Activated naive CD8-positive, alpha-beta T cell (primary cell): ENCODE measurements around the gene LRRC10.

Experiments
- H3K27ac Mint-ChIP-seq: one replicate; pipeline ENCODE4 v1.8.0; 2021; ENCODE audit warnings: mixed read lengths
- H3K27me3 Mint-ChIP-seq: one replicate; pipeline ENCODE4 v1.8.0; 2021; ENCODE audit warnings: mixed read lengths
- H3K36me3 Mint-ChIP-seq: one replicate; pipeline ENCODE4 v1.8.0; 2021; ENCODE audit warnings: mixed read lengths
- H3K4me1 Mint-ChIP-seq: one replicate; pipeline ENCODE4 v1.8.0; 2021; ENCODE audit warnings: low read depth, mixed read lengths
- H3K4me3 Mint-ChIP-seq: one replicate; pipeline ENCODE4 v1.8.0; 2021; ENCODE audit warnings: mild to moderate bottlenecking, mixed read lengths
- H3K9me3 Mint-ChIP-seq: one replicate; pipeline ENCODE4 v1.8.0; 2021; ENCODE audit warnings: low read depth, mixed read lengths

Gene LRRC10, protein sequence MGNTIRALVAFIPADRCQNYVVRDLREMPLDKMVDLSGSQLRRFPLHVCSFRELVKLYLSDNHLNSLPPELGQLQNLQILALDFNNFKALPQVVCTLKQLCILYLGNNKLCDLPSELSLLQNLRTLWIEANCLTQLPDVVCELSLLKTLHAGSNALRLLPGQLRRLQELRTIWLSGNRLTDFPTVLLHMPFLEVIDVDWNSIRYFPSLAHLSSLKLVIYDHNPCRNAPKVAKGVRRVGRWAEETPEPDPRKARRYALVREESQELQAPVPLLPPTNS

DNA sequence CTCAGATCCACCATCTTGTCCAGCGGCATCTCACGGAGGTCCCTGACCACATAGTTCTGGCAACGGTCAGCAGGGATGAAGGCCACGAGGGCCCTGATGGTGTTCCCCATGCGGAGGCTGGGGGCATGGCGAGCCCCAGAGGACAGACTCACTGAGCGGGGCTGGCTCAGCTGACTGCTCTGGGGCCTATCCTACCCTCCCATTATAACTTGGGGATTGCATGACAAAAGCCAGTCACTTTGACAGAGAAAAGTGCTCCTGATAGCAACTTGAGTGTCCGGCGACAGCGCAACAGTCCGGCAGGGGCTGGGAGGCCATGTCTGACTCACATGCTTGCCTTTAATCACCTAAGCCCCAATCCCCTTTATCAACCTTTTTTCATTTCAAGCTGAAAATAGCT is at the start of gene LRRC10:
Gene LRRC10 (minus strand): TSS at position 179 of the 400 bp plus-strand sequence. CDS start 69 bp downstream, at position 110.
- Mint-ChIP-seq H3K9me3 (no peaks in the 10 kb centered on the region), H3K36me3 (no peaks in the 10 kb centered on the region), H3K4me1 (peaks cover 8% of the 10 kb centered on the region), H3K27me3 (peaks cover 4% of the 10 kb centered on the region), H3K27ac (no peak within 1 kb of the TSS), H3K4me3 (no peak within 1 kb of the TSS)

- H3K27ac Mint-ChIP-seq = no peak overlapping the region
- no peaks in the 10 kb centered on the region for H3K4me1 Mint-ChIP-seq
- H3K36me3 Mint-ChIP-seq = no peaks in the 10 kb centered on the region
- H3K9me3 Mint-ChIP-seq = no peaks in the 10 kb centered on the region
- H3K27me3 Mint-ChIP-seq = peaks cover 7% of the 10 kb centered on the region
- H3K4me3 Mint-ChIP-seq = no peak overlapping the region
Observed at GRCh38 chr12:69660164-69660863, 49.6 kb upstream of the LRRC10 start.

- Mint-ChIP-seq H3K4me1 (no peaks in the 10 kb centered on the region), H3K27ac (no peak overlapping the region), H3K9me3 (no peaks in the 10 kb centered on the region), H3K4me3 (no peak overlapping the region), H3K27me3 (peaks cover 7% of the 10 kb centered on the region), H3K36me3 (no peaks in the 10 kb centered on the region)
Observed at GRCh38 chr12:69658203-69658602, 47.5 kb upstream of the LRRC10 start.

GRCh38 chr12:69657376-69658137 is 46.9 kb upstream of the LRRC10 start:
- H3K4me1 Mint-ChIP-seq = no peaks in the 10 kb centered on the region
- H3K9me3 Mint-ChIP-seq = no peaks in the 10 kb centered on the region
- no peaks in the 10 kb centered on the region for H3K36me3 Mint-ChIP-seq
- H3K27ac Mint-ChIP-seq = no peak overlapping the region
- peaks cover 7% of the 10 kb centered on the region for H3K27me3 Mint-ChIP-seq
- no peak overlapping the region for H3K4me3 Mint-ChIP-seq

DNA sequence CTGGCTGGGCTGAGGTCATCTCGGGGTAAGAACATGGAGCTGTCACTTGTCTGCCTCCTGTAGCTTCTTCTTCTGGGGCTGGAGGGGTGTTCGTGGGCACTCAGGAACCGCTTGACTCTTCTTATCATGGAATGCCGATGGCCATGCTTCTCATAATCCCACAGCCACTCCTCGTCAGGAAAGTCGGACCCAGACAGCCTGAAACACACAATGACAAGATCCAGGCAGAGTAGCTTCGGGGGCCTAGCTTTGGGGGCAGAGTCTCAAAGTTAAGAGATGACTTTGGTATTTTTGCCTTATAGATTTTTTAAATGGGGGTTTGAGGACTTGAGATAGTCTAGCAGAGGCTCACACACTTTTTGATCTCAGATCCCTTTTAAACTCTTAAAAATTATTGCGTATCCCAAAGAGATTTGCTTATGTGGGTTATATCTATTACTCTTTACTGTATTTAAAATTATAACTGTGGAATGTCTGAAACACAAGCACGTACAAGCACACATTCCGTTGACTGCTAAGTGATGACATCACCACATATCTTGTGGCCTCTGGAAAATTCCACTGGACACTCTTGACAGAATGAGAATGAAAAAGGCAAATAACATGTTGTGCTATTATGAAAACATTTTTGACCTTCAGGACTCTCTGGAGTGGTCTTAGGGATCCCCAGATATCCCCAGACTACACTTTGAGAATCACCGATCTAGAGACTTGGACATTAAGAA is 45.1 kb upstream of the LRRC10 start:
- Mint-ChIP-seq H3K27me3 (peaks cover 7% of the 10 kb centered on the region), H3K27ac (no peak overlapping the region), H3K4me1 (no peaks in the 10 kb centered on the region), H3K9me3 (no peaks in the 10 kb centered on the region), H3K4me3 (no peak overlapping the region), H3K36me3 (no peaks in the 10 kb centered on the region)

DNA sequence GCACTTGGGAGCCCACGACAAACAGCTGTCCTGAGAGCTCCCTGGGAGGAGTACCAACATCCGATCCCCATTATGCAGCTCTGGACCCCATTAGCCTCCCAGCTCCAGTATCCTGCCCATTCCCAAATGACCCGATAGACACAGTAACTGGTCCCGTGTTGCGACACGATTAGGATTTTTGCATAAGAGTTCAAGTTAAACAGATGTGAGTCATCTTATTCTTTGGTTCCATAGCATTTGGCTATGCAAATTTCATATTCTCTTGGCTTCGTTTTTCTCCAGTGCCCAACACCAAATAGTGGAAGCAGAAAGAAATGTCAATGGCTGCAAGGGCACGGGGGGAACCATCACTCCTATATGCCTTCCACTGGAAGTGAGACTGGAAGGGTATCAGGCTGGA is 43.0 kb upstream of the LRRC10 start:
- H3K36me3 Mint-ChIP-seq = no peaks in the 10 kb centered on the region
- H3K27me3 Mint-ChIP-seq = peaks cover 9% of the 10 kb centered on the region
- no peaks in the 10 kb centered on the region for H3K9me3 Mint-ChIP-seq
- no peak overlapping the region for H3K27ac Mint-ChIP-seq
- no peaks in the 10 kb centered on the region for H3K4me1 Mint-ChIP-seq
- H3K4me3 Mint-ChIP-seq = no peak overlapping the region

- Mint-ChIP-seq H3K27me3 (peaks cover 3% of the 10 kb centered on the region), H3K36me3 (no peaks in the 10 kb centered on the region), H3K4me3 (no peak overlapping the region), H3K4me1 (no peaks in the 10 kb centered on the region), H3K27ac (no peak overlapping the region), H3K9me3 (no peaks in the 10 kb centered on the region)
Observed at GRCh38 chr12:69651922-69652321, 41.2 kb upstream of the LRRC10 start.

DNA sequence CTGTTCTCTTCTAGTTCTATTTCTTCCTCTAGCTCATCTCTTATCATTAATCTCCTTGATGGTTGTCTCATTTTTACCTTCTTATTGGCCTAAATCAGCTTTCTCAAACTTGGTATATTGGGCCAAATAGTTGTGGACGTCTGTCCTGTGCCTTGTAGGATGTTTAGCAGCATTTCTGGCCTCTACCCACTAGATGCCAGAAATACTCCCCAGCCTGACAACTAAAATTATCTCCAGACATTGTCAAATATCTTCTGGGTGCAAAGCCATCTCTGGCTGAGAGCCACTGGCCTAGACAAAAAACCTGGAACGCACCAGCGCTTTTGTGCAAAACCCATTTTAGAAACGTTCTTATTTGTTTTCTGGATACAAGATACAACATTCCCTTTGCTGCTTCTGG is 38.8 kb upstream of the LRRC10 start:
- H3K9me3 Mint-ChIP-seq = no peaks in the 10 kb centered on the region

GRCh38 chr12:69648476-69648875 is 37.8 kb upstream of the LRRC10 start:
- Mint-ChIP-seq H3K27ac (no peak overlapping the region), H3K27me3 (peaks cover 6% of the 10 kb centered on the region), H3K9me3 (no peaks in the 10 kb centered on the region), H3K36me3 (no peaks in the 10 kb centered on the region), H3K4me1 (no peaks in the 10 kb centered on the region), H3K4me3 (no peak overlapping the region)

More for the DNA sequence above, 38.8 kb upstream of the LRRC10 start:
- Mint-ChIP-seq H3K36me3 (no peaks in the 10 kb centered on the region), H3K4me3 (no peak overlapping the region), H3K4me1 (no peaks in the 10 kb centered on the region), H3K27ac (no peak overlapping the region), H3K27me3 (peaks cover 6% of the 10 kb centered on the region)

DNA sequence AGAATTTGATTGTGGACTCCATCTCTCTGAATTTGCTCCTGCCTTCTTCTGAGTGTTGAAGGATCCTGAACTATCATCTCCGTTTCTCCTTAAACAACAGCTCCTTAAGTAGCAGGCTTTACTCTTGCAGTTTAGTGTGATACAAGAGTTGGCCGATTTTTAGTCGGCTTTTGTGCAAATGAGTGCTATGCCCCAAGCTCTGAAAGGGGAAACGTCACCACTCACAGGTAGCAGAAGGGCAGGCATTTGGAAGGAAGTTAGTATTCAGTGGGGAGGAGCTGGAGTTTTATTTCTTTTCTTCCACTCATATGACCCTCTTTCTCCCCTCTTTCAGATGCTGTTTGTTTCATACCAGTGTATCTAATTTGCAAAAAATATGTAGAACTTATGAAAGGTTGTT is 36.5 kb upstream of the LRRC10 start:
- no peaks in the 10 kb centered on the region for H3K36me3 Mint-ChIP-seq
- H3K9me3 Mint-ChIP-seq = no peaks in the 10 kb centered on the region
- no peaks in the 10 kb centered on the region for H3K4me1 Mint-ChIP-seq
- H3K4me3 Mint-ChIP-seq = no peak overlapping the region
- peaks cover 6% of the 10 kb centered on the region for H3K27me3 Mint-ChIP-seq
- no peak overlapping the region for H3K27ac Mint-ChIP-seq

GRCh38 chr12:69645031-69645430 is 34.3 kb upstream of the LRRC10 start:
- Mint-ChIP-seq H3K27me3 (peaks cover 6% of the 10 kb centered on the region), H3K27ac (no peak overlapping the region), H3K36me3 (no peaks in the 10 kb centered on the region), H3K9me3 (no peaks in the 10 kb centered on the region), H3K4me3 (no peak overlapping the region), H3K4me1 (no peaks in the 10 kb centered on the region)

DNA sequence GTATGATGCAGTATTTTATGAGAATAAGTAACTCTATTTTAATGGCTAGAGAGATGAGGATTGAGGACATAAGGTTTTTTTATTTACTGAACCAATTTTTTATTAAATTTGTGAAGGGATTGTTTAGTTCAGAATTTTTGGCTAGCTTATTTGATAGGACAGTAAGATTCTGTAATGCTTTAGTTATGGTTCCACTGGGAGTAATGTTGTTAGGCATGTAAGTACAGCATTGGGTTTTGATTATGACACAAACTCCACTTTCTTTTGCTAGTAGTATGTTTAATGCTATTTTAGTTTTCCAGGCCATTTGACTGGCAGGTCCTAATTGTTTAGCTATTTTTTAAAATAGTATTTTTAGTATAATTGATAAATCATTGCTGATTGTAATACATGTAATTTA is 33.8 kb upstream of the LRRC10 start:
- no peak overlapping the region for H3K27ac Mint-ChIP-seq
- H3K4me1 Mint-ChIP-seq = no peaks in the 10 kb centered on the region

DNA sequence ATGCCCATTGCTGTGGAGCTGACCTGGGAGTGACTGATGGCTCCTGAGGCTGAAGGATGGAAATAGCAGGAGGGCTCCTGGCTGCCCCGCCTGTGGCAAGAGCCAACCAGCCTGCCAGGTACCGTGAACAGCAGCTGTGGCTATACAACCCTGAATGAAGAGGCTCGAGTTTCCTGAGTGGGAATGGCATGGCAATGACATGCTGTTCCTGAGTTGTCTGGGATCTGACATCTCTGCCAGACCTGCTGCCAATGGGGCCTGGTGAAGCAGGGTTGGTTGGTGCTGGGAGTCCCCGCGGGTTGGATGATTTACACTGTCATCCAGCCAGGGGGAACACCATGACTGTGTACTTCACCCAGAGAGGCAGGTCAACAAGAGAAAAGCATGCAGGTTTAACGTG is 31.8 kb upstream of the LRRC10 start:
- H3K27me3 Mint-ChIP-seq = peaks cover 3% of the 10 kb centered on the region
- no peak overlapping the region for H3K4me3 Mint-ChIP-seq
- no peaks in the 10 kb centered on the region for H3K4me1 Mint-ChIP-seq
- H3K27ac Mint-ChIP-seq = no peak overlapping the region
- no peaks in the 10 kb centered on the region for H3K36me3 Mint-ChIP-seq
- H3K9me3 Mint-ChIP-seq = no peaks in the 10 kb centered on the region

More for the DNA sequence above, 33.8 kb upstream of the LRRC10 start:
- Mint-ChIP-seq H3K4me3 (no peak overlapping the region), H3K27me3 (peaks cover 5% of the 10 kb centered on the region), H3K9me3 (no peaks in the 10 kb centered on the region), H3K36me3 (no peaks in the 10 kb centered on the region)

- H3K27ac Mint-ChIP-seq = no peak overlapping the region
- peaks cover 3% of the 10 kb centered on the region for H3K27me3 Mint-ChIP-seq
- no peaks in the 10 kb centered on the region for H3K36me3 Mint-ChIP-seq
Observed at GRCh38 chr12:69641546-69641945, 30.8 kb upstream of the LRRC10 start.

More at GRCh38 chr12:69641546-69641945, 30.8 kb upstream of the LRRC10 start:
- Mint-ChIP-seq H3K4me3 (no peak overlapping the region), H3K4me1 (no peaks in the 10 kb centered on the region), H3K9me3 (no peaks in the 10 kb centered on the region)
